A673 (cell line): ENCODE measurements around the gene CLMP. TPM values are rescaled to one million over a fixed set of nuclear protein-coding genes. Genes with fewer than 3 reads are reported as not detected.

Experiments used
- BruUV-seq: library from RNA; stranded (reverse); fragments of 400-500 nt; replicated peaks from 2 replicates; lab custom pipeline; 2021; lab: Mats Ljungman, UMichigan
- CTCF ChIA-PET: fragments of 300-600 bp; sonication (Branson Sonifier 250); formaldehyde crosslinking; loops from one replicate; lab custom pipeline; 2022; ENCODE audit warnings: antibody characterized with exemption; lab: Charles Lee
- POLR2A ChIA-PET: fragments of 300-600 bp; sonication (Branson Sonifier 250); formaldehyde crosslinking; loops from one replicate; lab custom pipeline; 2022; ENCODE audit warnings: antibody characterized with exemption; ENCODE audit not compliant: low non-redundant PET; lab: Charles Lee
- DNase-seq: peaks from one replicate; pipeline ENCODE4 v3.0.0-alpha.2; 2015; ENCODE audit warnings: low spot score
- H3K27ac ChIP-seq: fragments of 200-600 bp; sonication (generic); 2 replicates; pipeline ENCODE4 v1.5.1; 2016; ENCODE audit warnings: mixed run types, low read depth, mild to moderate bottlenecking, mixed read lengths, antibody characterized with exemption, low read length; ENCODE audit not compliant: poor library complexity, severe bottlenecking
- H3K27me3 ChIP-seq: fragments of 200-600 bp; sonication (generic); replicated peaks from 2 replicates; pipeline ENCODE4 v1.6.1; 2017; ENCODE audit warnings: mixed run types, low read depth, mild to moderate bottlenecking, mixed read lengths, antibody characterized with exemption, low read length; ENCODE audit not compliant: insufficient read depth, poor library complexity
- H3K36me3 ChIP-seq: fragments of 200-600 bp; sonication (generic); 2 replicates; pipeline ENCODE4 v1.6.1; 2016; ENCODE audit warnings: mixed run types, mild to moderate bottlenecking, mixed read lengths, antibody characterized with exemption, low read length; ENCODE audit not compliant: insufficient read depth, poor library complexity, severe bottlenecking
- H3K4me1 ChIP-seq: fragments of 200-600 bp; sonication (generic); 2 replicates; pipeline ENCODE4 v1.6.1; 2017; ENCODE audit warnings: mixed run types, mild to moderate bottlenecking, mixed read lengths, antibody characterized with exemption, low read length; ENCODE audit not compliant: insufficient read depth, poor library complexity, severe bottlenecking
- H3K4me3 ChIP-seq: fragments of 200-600 bp; sonication (generic); 2 replicates; pipeline ENCODE4 v1.5.1; 2016; ENCODE audit warnings: low read depth, mixed run types, mild to moderate bottlenecking, mixed read lengths, low read length; ENCODE audit not compliant: poor library complexity, severe bottlenecking
- H3K9me3 ChIP-seq: fragments of 200-600 bp; sonication (generic); 2 replicates; pipeline ENCODE4 v1.6.1; 2016; ENCODE audit warnings: mixed run types, low read depth, mild to moderate bottlenecking, mixed read lengths, antibody characterized with exemption, low read length; ENCODE audit not compliant: poor library complexity, severe bottlenecking
- CTCF ChIP-seq: fragments of 300-800, 200-600 bp; sonication (generic); conservative IDR thresholded peaks from 2 replicates; pipeline ENCODE4 v1.5.1; 2017; ENCODE audit warnings: low read depth, mild to moderate bottlenecking, antibody characterized with exemption, low read length, moderate library complexity, mixed read lengths
- EZH2 ChIP-seq: fragments of 200-600 bp; sonication (generic); IDR thresholded peaks from 2 replicates; pipeline ENCODE4 v1.6.1; 2017; ENCODE audit warnings: borderline replicate concordance, low read depth, mild to moderate bottlenecking, mixed read lengths, antibody characterized with exemption, low read length; ENCODE audit not compliant: poor library complexity, severe bottlenecking
- intact Hi-C: fragments of 100-400 bp; cut with micrococcal nuclease; formaldehyde crosslinking; loops from one replicate; pipeline ENCODE4 v1.10.0; 2022; ENCODE audit not compliant: unreplicated experiment
- total RNA-seq: library from RNA; stranded (reverse); gene quantifications from 2 replicates; pipeline ENCODE4 v1.2.3, GENCODE V29; 2021

CLMP gene
- total RNA-seq, 1 experiment from 2014 or later = 62.6 TPM

GRCh38 chr11:123202155-123203151, 7.4 kb upstream of the CLMP start:
- no peaks in the 10 kb centered on the region for H3K9me3 ChIP-seq
- TF ChIP-seq CTCF (no peak), EZH2 (no peak)
- H3K27me3 ChIP-seq = no peaks in the 10 kb centered on the region
- no peaks in the 10 kb centered on the region for H3K36me3 ChIP-seq
- CTCF ChIA-PET = interaction anchor here (1.5 kb wide), 1 partner anchor 45 kb away, joined by 3 read pairs; no protein-coding TSS in a partner anchor
- intact Hi-C loops = no loop called here
- BruUV-seq = no TSS peak
- H3K4me1 ChIP-seq = peaks cover 31% of the 10 kb centered on the region
- H3K27ac ChIP-seq = no peak overlapping the region
- no peak overlapping the region for H3K4me3 ChIP-seq
- DNase-seq = peak; percentile 57
- POLR2A ChIA-PET = no interaction called here

GRCh38 chr11:123200264-123200663, 5.2 kb upstream of the CLMP start:
- DNase-seq = no peak
- CTCF ChIA-PET = no interaction called here
- H3K9me3 ChIP-seq = no peaks in the 10 kb centered on the region
- H3K36me3 ChIP-seq = no peaks in the 10 kb centered on the region
- H3K4me1 ChIP-seq = peaks cover 32% of the 10 kb centered on the region
- no peak overlapping the region for H3K27ac ChIP-seq
- intact Hi-C loops = no loop called here
- no TSS peak for BruUV-seq
- POLR2A ChIA-PET = no interaction called here
- H3K27me3 ChIP-seq = no peaks in the 10 kb centered on the region
- H3K4me3 ChIP-seq = no peak overlapping the region
- TF ChIP-seq EZH2 (no peak), CTCF (no peak)

GRCh38 chr11:123197711-123198110, 2.7 kb upstream of the CLMP start:
- Histone ChIP-seq H3K4me1 (peaks cover 36% of the 10 kb centered on the region), H3K36me3 (no peaks in the 10 kb centered on the region), H3K4me3 (no peak overlapping the region), H3K27me3 (no peaks in the 10 kb centered on the region), H3K27ac (no peak overlapping the region), H3K9me3 (no peaks in the 10 kb centered on the region)
- intact Hi-C loops = no loop called here
- BruUV-seq = no TSS peak
- DNase-seq = peak; percentile 69
- POLR2A ChIA-PET = no interaction called here
- TF ChIP-seq CTCF (no peak), EZH2 (no peak)
- CTCF ChIA-PET = no interaction called here
